ENCODE results near the gene TSFM.
A peak's percentile ranks its signal among the peaks of the same experiment; 100 is the strongest.

TSFM gene

GRCh38 chr12:57761391-57761998 lies 21.1 kb upstream of the TSFM start:
- Histone ChIP-seq H3K27ac (replicated peaks) (no peak overlapping the region), H3K27me3 (ENCODE audit: insufficient read depth, poor library complexity, severe bottlenecking) (peaks cover 25% of the 10 kb centered on the region), H3K4me3 (replicated peaks; ENCODE audit: insufficient read depth, low read length) (no peak overlapping the region)
- no peak for DNase-seq (ENCODE audit: low read depth in 1 of 2, low spot score in 1 of 2)
- TF ChIP-seq POLR2AphosphoS5 (IDR thresholded peaks at IDR 0.05; ENCODE audit: low read depth), result no peak
- TF ChIP-seq SPI1 (IDR thresholded peaks at IDR 0.05; ENCODE audit: borderline replicate concordance, low read depth), result no peak
- TF ChIP-seq GABPA (IDR thresholded peaks at IDR 0.05; ENCODE audit: low read depth), result no peak
- TF ChIP-seq CTCF (IDR thresholded peaks at IDR 0.05; ENCODE audit: insufficient read depth, low read length), result no peak
- TF ChIP-seq REST (IDR thresholded peaks at IDR 0.05; ENCODE audit: insufficient replicate concordance, low read depth), result no peak

GRCh38 chr12:57762463-57762862 lies 20.1 kb upstream of the TSFM start:
- H3K4me3 ChIP-seq (replicated peaks; ENCODE audit: insufficient read depth, low read length), result no peak overlapping the region
- DNase-seq (ENCODE audit: low read depth in 1 of 2, low spot score in 1 of 2), result no peak
- H3K27ac ChIP-seq (replicated peaks), result no peak overlapping the region
- TF ChIP-seq POLR2AphosphoS5 (IDR thresholded peaks at IDR 0.05; ENCODE audit: low read depth) (no peak), REST (IDR thresholded peaks at IDR 0.05; ENCODE audit: insufficient replicate concordance, low read depth) (no peak), SPI1 (IDR thresholded peaks at IDR 0.05; ENCODE audit: borderline replicate concordance, low read depth) (no peak), GABPA (IDR thresholded peaks at IDR 0.05; ENCODE audit: low read depth) (no peak), CTCF (IDR thresholded peaks at IDR 0.05; ENCODE audit: insufficient read depth, low read length) (no peak)
- H3K27me3 ChIP-seq (ENCODE audit: insufficient read depth, poor library complexity, severe bottlenecking), result peaks cover 31% of the 10 kb centered on the region

- Histone ChIP-seq H3K4me3 (replicated peaks; ENCODE audit: insufficient read depth, low read length) (no peak overlapping the region), H3K27ac (replicated peaks) (no peak overlapping the region), H3K27me3 (ENCODE audit: insufficient read depth, poor library complexity, severe bottlenecking) (peaks cover 28% of the 10 kb centered on the region)
- no peak for DNase-seq (ENCODE audit: low read depth in 1 of 2, low spot score in 1 of 2)
- TF ChIP-seq POLR2AphosphoS5 (IDR thresholded peaks at IDR 0.05; ENCODE audit: low read depth) (no peak), GABPA (IDR thresholded peaks at IDR 0.05; ENCODE audit: low read depth) (no peak), SPI1 (IDR thresholded peaks at IDR 0.05; ENCODE audit: borderline replicate concordance, low read depth) (no peak)
These were observed 18.5 kb upstream of the TSFM start for GRCh38 chr12:57763881-57764661.

GRCh38 chr12:57764662-57765002 lies 18.0 kb upstream of the TSFM start:
- TF ChIP-seq CTCF (IDR thresholded peaks at IDR 0.05; ENCODE audit: insufficient read depth, low read length) (no peak), REST (IDR thresholded peaks at IDR 0.05; ENCODE audit: insufficient replicate concordance, low read depth) (no peak), SPI1 (IDR thresholded peaks at IDR 0.05; ENCODE audit: borderline replicate concordance, low read depth) (peak; percentile 12; the same call in 1 of the 2 replicates)
- Histone ChIP-seq H3K4me3 (replicated peaks; ENCODE audit: insufficient read depth, low read length) (no peak overlapping the region), H3K27ac (replicated peaks) (no peak overlapping the region), H3K27me3 (ENCODE audit: insufficient read depth, poor library complexity, severe bottlenecking) (peaks cover 28% of the 10 kb centered on the region)
- DNase-seq (ENCODE audit: low read depth in 1 of 2, low spot score in 1 of 2), result no peak
